ENCODE measurements around the gene KLF1.

DNA sequence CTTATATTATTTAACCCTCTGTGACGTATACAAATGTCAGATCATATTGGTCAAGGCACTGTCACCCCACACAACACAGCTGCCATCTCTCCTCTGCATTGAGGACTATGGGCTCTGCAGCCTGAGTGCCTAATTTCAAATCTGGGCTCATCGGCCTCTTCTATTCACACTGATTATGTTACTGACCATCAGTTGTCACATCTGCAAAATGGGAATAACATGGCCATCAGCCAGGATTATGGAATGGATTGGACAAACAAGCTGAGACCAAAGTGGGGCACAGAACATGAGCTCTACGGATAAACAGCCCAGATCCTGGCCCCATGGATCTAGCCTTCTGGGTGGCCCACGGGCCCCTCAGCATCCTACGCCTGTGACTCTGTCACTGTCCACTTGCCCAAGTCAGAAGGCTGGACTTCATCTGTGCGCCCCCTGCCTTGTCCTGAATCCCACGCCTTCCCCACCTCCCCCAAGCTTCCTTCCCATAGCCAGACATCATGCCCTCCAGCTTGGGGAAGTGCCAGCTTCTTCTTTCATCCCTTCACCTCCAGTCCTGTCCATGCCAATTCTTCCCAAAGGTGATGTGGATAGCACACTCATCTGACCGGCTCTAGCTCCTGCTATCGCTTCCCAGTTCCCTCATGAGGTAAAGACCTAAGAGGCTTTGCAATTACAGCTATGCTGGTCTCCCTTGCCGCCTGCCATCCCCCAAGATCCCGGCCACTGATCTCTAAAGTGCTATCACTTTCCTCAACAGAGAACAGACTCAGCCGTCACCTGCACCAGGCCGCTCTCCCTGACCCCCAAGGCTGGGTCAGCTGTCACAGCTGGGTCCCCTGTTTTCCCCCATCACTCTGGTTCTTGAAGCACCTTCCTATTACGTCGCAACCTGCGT is 45.6 kb upstream of the KLF1 start:
- no peak for TF ChIP-seq POLR2A (IDR thresholded peaks at IDR 0.05; ENCODE audit: extremely low read depth, insufficient read length)
- TF ChIP-seq CTCF (IDR thresholded peaks at IDR 0.05; ENCODE audit: low read depth, low read length), result no peak
- TF ChIP-seq, protein P1, sequence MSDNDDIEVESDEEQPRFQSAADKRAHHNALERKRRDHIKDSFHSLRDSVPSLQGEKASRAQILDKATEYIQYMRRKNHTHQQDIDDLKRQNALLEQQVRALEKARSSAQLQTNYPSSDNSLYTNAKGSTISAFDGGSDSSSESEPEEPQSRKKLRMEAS (IDR thresholded peaks at IDR 0.05; ENCODE audit: low read depth, low read length), result no peak
